HG02852 (cell line): ENCODE results near the gene RGS6.

Experiments used
- ATAC-seq: cut with Tn5 transposase; IDR thresholded peaks from one replicate; pipeline ENCODE4 v1.9.1; 2021; ENCODE audit warnings: mild to moderate bottlenecking, moderate library complexity; ENCODE audit not compliant: unreplicated experiment

Gene RGS6

DNA sequence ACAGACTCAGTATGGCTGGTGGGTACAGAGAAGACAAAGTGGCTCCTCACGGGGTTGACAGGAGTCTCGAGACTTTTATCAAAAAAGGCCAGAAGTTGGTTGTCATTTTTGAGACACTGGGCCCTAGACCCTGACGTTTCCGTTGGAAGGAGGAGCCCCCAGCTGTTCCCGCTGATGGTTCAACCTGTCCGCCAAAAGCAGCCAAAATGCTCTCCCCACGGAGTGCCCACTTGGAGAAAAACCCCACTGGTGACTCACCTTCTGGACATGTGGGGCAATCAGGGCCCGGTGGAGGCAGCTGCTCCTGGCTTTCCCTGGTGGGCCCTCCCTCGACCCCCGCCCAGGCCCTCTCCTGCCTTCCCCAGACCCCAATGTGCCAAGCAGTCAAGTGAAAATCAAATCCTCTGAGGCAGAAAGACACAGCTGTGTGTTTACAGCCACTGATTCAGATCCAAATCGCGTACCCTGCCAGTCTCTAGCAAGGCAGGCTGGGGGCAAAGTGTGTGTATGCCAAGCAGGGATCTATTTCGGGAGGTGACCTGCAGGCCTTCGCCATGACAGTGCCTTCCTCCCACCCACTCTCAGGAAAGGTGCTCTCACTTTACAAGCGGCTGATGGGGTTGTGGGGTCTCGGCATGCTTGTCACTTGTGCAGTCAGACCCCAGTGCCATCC is 614.3 kb downstream of the RGS6 start:
- no peak for ATAC-seq

DNA sequence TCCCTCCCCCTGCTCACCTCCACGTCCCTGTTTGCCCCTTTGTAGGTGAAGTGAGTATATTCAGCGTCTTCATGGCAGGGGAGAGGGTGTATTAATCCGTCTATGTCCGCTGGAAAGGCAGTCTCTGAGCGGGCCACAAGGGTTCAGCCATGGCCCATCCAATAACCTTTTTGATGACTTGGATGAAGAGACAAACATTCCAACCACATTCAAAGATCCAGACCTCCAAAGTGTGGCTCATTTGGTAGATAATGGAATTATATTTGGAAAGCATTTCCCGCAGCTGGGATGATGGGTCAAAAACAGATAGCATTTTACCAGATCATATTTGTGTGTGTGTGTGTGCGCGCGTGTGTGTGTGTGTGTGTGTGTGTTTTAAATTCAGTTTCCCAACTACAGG is 615.8 kb downstream of the RGS6 start:
- no peak for ATAC-seq

DNA sequence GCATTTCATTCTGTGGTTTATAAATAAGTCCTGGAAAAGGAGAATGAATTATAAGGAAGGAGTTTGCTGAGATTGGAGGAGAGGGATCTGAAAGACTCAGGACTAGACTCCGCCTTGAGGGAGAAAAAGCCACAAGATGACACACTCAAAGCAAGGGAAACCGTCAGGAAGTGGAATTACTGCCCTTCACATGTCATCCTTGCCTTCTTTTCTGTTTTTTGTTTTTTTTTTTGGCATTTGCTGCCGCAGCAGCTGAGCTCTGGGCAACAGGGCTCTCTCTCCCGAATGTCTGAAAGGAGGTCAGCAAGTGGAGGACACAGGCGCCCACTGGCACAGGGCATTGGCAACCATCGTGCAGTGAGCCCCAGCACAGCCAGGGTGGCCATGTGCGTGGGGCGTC is 616.8 kb downstream of the RGS6 start:
- ATAC-seq: no peak

DNA sequence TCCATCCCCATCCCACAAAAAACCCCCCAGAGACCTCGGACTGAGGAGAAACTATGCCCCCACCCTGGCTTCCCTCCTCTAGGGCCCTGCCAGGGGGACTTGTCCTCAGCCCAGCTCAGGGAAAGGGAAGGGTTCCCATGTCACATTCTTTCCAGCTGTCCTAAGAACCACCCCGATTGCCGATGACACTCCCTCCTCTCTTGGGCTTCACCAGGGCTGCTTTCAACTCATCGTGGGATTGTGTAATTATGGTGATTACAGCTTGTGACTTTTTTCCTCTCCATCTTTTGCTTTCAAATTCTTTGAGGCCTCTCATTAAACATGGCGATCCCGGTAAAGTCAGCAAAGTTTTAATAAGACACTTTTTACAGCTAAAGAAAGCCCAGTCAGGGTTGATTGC is 617.6 kb downstream of the RGS6 start:
- no peak for ATAC-seq

DNA sequence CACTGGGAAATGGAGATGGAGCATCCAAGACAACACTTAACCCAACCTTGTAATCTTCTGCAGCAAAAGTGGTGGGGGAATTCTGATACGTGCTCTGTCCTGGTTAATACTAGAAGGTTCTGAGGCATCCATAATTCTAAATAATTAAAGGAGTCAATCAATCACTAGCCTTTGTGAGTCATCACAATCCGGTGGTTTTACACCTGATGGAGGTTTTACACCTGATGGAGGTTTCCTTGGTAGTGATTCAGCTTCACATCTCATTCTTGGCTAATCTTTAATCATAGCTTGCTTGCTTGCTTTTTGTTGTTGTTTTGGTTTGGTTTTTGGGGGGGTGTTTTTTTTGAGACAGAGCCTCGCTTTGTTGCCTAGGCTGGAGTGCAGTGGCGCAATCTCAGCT is 618.3 kb downstream of the RGS6 start:
- ATAC-seq: no peak

DNA sequence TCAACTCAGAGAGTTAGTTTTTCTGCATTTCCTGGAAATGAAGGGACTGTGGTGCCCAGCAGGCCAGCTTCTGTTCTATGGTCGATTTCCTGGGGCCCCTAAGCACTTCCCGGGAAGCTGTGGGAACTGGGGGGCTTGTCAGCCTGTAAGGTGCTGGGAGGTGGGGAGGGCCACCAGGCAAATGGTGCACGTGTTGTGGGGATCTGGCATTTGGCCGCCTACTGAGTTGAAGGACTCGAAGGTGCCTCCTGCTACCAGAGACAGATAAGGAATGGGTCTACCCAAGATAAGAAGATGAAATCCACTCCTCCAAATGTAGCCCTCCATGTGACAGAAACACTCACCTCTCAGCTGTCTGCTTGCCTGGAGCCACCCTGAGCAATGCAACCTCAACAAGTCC is 620.0 kb downstream of the RGS6 start:
- ATAC-seq: no peak

DNA sequence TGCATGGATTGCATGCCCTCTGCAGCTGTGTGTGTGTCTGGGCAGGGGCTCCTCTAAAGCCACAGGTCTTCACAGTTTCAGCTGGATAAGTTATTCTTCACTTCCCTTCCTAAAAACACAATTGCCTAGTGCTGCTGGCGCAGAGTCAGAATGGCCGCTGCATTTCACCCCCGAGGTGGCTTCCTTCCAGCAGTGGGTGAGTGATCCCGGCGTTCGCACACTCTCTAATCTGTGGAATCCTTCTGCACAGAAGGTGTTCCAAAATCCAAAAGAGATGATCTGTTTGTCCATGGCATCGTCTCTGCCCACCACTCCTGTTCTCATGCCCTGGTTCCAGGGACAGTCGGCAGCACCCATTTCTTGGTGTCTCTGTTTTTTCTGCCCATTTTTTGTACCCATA is 620.9 kb downstream of the RGS6 start:
- no peak for ATAC-seq

DNA sequence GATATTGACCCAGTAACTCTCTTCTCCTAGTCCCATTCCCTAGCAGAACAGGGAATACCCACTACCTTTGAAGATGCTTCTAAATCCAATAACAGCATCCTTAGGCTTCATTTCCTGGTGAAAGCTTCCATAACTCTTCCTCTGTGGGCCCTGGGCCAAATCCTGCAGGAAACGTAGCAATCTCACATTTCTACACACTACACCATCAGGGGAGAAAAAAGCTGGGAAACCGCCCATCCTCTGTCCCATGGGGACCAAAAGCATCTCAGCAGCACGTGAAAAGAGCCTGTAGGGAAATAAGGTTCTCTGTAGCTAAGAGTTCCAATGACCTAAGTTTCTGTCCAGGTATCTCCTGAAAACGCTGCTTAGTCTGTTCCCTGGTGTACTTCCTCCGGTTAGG is 621.4 kb downstream of the RGS6 start:
- ATAC-seq: no peak

DNA sequence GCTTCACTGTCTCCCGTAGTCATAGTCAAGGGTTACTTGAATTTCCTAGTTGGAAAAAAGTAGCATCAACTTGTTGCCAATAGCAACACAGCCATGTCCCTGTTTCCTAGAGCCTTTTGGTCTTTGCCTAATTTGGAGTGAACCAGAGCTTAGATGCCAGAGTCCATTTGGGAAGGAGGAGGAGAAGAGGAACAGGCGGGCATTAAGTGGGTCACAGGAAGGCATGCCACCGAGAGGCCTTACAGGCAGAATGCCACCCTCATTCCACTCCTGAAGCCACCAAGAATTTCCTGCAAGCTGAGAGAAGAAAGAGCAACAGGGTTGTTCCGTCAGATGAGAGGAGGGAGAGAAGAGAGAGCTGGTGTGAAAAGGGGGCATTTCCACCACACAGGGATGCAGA is 622.2 kb downstream of the RGS6 start:
- ATAC-seq: no peak

DNA sequence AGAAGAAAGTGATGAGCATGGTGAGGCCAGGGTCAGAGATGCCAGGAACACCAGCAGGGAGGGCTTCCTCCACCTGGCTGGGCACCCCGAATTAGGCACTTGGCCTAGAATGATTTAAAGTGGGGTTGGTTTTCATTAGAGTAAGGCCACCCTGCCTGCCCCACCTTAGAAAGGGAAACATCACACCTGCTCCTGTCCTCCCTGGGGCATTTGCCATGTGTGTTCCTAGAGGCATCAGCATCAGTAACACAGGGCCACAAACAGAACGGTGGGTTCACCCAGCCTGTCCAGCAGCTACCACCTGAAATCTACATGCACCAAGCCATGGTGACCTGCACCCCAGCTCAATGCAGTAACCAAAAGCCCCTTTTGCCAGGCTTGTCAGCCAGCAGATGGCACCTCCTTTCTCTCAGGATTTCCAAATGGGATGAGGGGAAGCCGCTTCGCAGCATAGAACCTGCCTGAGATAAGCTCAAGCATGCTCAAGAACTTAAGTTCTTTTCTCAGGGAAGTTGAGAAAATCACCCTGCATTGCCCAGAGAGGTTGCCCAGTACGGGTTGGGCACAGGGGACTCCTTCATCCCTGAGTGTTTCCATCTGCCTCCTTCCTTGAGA is 622.9 kb downstream of the RGS6 start:
- ATAC-seq: no peak

DNA sequence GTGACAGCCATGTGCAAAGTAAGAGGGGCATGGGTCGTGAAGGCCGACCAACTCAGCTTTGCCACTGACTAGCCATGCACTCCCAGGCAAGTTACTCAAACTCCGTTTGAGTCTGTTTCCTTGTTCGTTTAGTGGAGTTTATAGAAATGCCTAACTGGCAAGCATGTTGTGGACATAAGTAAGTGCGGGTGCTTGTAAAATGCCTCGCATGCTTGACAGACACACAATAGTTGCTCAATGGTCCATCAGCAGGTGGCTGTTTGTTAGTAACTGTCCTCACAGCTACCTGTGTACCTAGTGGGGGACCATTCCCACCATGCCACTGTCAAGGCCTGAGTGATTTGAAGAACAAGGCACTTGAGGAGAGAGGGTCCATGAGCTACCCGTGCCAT is 623.4 kb downstream of the RGS6 start:
- no peak for ATAC-seq

DNA sequence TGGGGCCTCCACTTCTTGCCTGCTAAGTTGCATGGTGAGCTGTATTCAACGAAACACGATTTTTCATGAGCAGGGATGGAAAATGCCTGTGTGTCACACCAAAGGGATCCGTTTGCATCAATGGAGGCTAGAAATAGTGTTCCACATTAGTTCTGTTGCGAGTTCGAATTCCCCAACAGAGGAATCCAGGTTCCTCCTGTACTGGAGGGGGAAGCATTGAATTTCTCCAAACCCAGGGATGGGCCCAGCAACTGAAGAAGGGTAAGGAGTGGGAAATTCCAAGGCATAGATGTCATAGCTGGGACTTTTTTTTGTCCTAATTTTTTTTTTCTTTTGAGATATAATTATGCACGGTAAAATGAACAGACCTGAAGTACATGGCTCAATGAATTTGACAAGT is 625.4 kb downstream of the RGS6 start:
- ATAC-seq: no peak

DNA sequence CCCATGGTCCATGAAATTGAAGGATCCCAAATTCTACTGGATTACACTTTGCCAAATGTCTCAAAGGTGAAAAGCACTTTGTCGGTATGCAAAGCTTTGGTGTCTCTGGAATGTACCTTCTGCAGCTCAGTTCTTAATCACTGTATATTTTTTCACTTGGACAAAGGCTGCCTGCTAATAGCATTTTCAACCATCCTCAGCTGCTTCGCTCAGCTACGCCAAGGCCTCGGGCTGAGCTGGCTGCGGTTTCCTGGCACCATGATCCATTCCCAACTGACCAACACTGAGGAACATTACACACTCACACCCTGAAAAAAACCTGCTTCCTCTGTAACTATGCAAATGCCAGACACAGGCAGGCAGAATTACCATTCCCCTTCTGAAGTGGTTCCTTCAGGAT is 626.5 kb downstream of the RGS6 start:
- ATAC-seq: no peak

DNA sequence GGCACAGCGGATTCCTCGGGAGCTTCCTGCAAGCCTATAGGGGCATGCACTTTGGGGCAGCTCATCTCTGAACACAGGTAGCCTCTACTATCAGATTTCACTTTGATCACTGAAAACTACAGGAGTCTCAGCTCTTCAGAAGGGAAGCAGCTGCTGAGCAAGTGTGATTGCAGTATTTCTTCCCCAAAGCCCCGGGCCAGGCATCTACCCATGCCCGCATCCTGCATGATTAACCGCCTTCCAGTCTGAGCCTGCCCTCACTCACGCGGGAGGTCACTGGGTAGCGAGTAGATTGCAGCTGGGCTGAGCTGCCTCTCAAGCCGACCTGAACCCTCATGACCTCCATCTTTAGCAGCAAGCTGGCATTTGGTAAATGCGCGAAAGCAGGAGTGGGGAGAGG is 627.0 kb downstream of the RGS6 start:
- no peak for ATAC-seq

DNA sequence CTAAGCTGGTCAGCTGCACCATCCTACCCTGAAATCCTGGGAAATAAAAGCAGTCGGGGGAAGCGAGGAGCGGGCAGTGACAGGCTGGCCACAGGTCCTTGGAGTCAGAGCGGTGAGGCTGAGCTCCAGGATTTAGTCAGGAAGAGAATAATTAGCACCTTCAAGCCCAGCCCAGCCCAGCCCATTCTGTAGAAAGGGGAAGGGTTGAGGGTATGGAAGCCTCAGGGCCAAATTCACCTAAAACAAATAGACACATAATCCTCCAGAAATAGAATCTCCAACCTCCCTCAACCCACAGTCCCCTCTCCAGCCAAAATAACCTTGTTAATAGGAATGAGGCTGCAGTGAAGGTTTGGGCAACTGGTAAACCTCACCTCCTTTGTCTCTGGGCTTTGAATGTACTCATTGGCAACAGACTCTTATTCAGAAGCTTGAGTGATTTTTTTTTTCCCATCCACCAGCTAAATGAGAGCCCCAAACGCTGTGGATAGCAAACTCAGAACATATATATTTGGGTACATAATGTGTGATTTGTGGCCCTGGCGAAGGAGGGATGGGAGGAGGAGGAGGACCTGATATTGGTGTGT is 627.5 kb downstream of the RGS6 start:
- ATAC-seq: no peak

DNA sequence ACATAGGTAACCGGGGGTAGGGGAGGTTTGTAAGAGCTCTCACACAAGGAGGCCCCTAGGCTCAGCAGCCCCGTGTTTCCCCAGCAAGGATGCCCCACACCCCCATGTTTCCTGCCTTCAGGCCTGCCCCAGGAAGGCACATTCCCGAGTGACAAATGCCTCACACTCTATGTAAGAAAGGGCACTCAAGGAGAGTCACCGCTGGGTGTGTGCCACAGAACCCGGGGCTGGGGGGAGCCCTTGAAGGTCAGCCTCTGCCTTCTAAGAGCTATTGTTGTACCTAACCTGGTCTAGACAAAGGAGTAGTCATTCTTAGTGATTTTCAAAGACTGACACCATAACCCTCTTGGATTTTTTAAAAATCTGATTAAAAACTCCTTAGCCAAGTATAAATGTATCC is 628.1 kb downstream of the RGS6 start:
- no peak for ATAC-seq

DNA sequence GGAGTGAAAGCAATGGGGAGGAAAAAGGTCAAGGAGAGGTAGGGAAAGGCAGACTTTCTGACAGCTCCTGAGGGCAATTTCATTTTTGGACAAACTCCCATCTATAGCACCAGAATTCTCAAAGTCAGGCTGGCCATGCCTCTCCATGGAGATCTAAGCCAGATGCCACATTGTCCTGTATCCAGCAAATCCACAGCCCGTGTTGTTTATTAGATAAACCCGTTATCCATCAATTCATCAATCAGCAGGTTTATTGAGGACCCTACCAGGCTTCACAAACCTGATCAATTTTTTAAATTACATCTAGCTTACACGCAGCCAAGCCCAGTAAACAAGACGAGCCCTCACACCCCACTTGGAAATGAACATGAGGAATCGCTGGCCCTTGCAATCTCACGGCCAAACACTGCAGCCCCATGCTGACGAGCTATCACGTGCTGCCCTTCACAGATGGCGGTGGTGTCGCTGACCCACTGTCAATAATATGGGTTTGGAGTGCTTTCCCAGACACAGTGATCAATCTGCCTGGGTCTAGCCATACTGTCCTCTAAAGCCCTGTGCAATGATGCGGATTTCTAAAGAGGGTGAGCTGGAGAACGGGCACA is 628.8 kb downstream of the RGS6 start:
- ATAC-seq: no peak

DNA sequence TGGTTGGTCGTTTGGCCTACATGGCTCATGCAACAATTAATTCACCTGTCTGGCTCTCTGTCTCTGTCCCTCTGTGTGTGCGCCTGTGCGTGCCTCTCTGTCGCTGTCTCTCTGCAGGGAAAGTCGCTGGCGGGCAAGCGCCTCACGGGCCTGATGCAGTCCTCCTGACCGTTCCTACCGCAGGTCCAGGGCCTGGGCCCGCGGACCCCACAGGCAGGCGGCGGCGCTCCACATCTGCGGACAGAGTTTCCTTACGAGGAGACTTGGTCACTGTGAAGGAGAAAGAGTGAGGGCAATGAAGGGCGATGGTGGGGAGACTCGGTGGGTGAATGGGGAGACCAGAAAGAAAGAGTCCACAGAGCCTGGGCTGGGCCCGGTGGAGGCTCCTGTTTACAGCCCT is 630.1 kb downstream of the RGS6 start:
- no peak for ATAC-seq

DNA sequence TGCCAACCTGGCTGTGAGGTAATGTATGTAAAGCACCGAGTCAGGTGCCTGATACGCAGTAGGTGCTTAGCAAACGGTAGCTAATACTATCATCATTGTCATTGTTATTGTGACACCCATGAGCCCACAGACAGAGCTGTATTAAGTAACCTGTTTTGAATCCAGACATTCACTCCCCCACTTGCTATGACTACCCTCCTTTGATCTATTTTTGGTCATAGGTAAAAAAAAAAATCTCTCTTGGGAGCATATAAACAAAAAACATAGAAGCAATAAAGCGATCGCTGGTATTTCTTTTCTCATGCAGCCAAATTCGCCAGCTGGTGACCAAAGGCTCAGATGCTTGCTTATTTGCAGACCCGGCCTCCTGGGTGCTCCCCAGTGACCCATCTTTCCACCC is 631.4 kb downstream of the RGS6 start:
- no peak for ATAC-seq

DNA sequence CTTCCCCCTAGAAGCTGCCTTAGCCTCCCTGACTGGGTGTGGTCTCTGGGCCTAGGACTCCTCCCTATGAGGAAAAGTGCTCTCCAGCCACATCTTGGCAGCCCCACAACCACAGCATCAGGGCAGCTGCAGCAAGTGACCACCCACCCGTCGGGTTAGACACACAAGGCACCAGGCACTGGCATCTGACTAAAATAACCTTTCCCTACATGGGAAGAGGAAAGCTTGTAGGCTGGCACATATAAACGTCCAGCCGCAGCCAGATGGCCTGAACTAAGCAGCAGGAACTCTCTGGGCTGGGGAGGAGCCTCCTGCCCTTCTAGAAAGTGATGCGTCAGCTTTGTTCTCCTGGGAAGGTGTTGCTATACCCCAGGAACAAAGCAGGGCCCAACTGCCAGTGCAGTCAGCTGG is 632.9 kb downstream of the RGS6 start:
- no peak for ATAC-seq

DNA sequence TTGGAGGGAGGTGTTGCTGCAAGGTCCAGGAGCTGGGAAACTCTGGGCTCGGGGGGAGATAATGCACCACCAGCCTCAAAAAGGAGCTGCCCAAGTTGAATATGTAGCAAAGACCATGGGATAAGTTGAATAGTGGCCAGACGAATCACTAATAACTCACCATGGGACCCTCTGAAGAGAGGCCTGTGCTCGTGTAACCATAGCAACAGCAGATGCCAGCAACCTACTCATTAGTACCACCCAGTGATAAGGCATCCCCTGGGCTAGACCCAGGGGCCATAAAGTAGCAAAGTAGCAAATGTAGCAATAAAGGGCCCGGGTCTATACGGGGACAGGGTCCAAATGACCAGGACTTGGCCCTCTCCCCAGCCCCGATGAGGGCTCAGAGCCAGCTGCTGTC is 633.7 kb downstream of the RGS6 start:
- no peak for ATAC-seq

DNA sequence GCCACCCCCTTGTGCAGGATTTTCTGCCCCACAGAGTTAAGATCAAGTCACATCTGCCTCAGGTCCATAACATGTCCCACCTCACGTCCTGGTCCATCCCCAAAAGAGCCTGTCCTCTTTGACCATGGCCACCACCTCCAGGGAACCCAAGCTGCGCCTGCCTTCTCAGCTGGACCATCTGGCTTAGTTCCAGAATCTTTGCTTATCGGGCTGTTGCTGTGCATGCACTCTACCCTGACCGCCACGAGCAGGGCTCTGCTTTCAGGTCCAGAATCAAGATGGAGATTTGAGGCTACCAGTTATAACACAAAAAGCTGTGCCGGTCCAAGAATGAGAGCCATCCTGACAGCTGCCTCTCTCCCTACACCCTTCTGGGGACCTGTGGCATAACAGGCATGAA is 635.0 kb downstream of the RGS6 start:
- no peak for ATAC-seq
